GM10847 (cell line): ENCODE data around the gene SCP2D1.

ENCODE experiments used
- POLR2A ChIP-seq: IDR thresholded peaks from 2 replicates; pipeline ENCODE4 v1.6.1; 2011; ENCODE audit not compliant: insufficient read length; ENCODE audit errors: extremely low read depth

SCP2D1 gene

GRCh38 chr20:18845017-18845416 lies 31.4 kb downstream of the SCP2D1 start:
- no peak for TF ChIP-seq POLR2A

GRCh38 chr20:18847226-18847755 lies 33.7 kb downstream of the SCP2D1 start:
- no peak for TF ChIP-seq POLR2A

GRCh38 chr20:18849131-18849530 lies 35.5 kb downstream of the SCP2D1 start:
- no peak for TF ChIP-seq POLR2A

- TF ChIP-seq POLR2A = no peak
Observed at GRCh38 chr20:18851629-18852028, 38.0 kb downstream of the SCP2D1 start.

GRCh38 chr20:18852318-18852717 lies 38.7 kb downstream of the SCP2D1 start:
- no peak for TF ChIP-seq POLR2A

- TF ChIP-seq POLR2A = no peak
Observed at GRCh38 chr20:18853216-18853615, 39.6 kb downstream of the SCP2D1 start.

- no peak for TF ChIP-seq POLR2A
Observed at GRCh38 chr20:18853946-18854646, 40.5 kb downstream of the SCP2D1 start.

GRCh38 chr20:18855882-18856281 lies 42.3 kb downstream of the SCP2D1 start:
- no peak for TF ChIP-seq POLR2A

GRCh38 chr20:18856873-18857272 lies 43.3 kb downstream of the SCP2D1 start:
- no peak for TF ChIP-seq POLR2A

- no peak for TF ChIP-seq POLR2A
Observed at GRCh38 chr20:18857640-18858039, 44.1 kb downstream of the SCP2D1 start.

GRCh38 chr20:18858816-18859215 lies 45.2 kb downstream of the SCP2D1 start:
- TF ChIP-seq POLR2A = no peak
